GM19397 (cell line): ENCODE measurements around the gene USP46.

ENCODE experiments used
- ATAC-seq: cut with Tn5 transposase; IDR thresholded peaks from one replicate; pipeline ENCODE4 v1.9.1; 2021; ENCODE audit warnings: mild to moderate bottlenecking, moderate library complexity; ENCODE audit not compliant: unreplicated experiment

Gene USP46

GRCh38 chr4:52576961-52577623 is 82.0 kb downstream of the USP46 start:
- no peak for ATAC-seq

GRCh38 chr4:52576326-52576725 is 82.8 kb downstream of the USP46 start:
- ATAC-seq, result no peak

- no peak for ATAC-seq
Measured at GRCh38 chr4:52575406-52575805, 83.7 kb downstream of the USP46 start.

- ATAC-seq, result no peak
Measured at GRCh38 chr4:52574036-52574435, 85.1 kb downstream of the USP46 start.

GRCh38 chr4:52573551-52573950 is 85.5 kb downstream of the USP46 start:
- ATAC-seq, result no peak

GRCh38 chr4:52572936-52573485 is 86.1 kb downstream of the USP46 start:
- ATAC-seq, result no peak

GRCh38 chr4:52568351-52568750 is 90.8 kb downstream of the USP46 start:
- ATAC-seq, result no peak

GRCh38 chr4:52566136-52567031 is 92.7 kb downstream of the USP46 start:
- ATAC-seq, result no peak

GRCh38 chr4:52560844-52561280 is 98.2 kb downstream of the USP46 start:
- ATAC-seq, result no peak

- no peak for ATAC-seq
Measured at GRCh38 chr4:52555356-52555716, 103.8 kb downstream of the USP46 start.

- ATAC-seq, result no peak
Measured at GRCh38 chr4:52554612-52555355, 104.3 kb downstream of the USP46 start.

GRCh38 chr4:52552778-52553177 is 106.3 kb downstream of the USP46 start:
- ATAC-seq, result no peak

- ATAC-seq, result no peak
Measured at GRCh38 chr4:52551487-52551886, 107.6 kb downstream of the USP46 start.

- no peak for ATAC-seq
Measured at GRCh38 chr4:52550186-52550585, 108.9 kb downstream of the USP46 start.

GRCh38 chr4:52548818-52549570 is 110.1 kb downstream of the USP46 start:
- no peak for ATAC-seq

- no peak for ATAC-seq
Measured at GRCh38 chr4:52546449-52546848, 112.7 kb downstream of the USP46 start.

- ATAC-seq, result no peak
Measured at GRCh38 chr4:52545099-52546069, 113.7 kb downstream of the USP46 start.
